Mesenchymal stem cell (in vitro differentiated cells and primary cell): ENCODE data around the gene TRIP13.

Source experiments
- DNase-seq: peaks from one replicate; pipeline ENCODE4 v3.0.0-alpha.2; 2013
- H2AFZ ChIP-seq: one replicate; pipeline ENCODE4 v1.6.1; 2013; ENCODE audit warnings: low read depth, mild to moderate bottlenecking, control low read depth, inconsistent platforms, low read length, moderate library complexity
- H2AK5ac ChIP-seq: 2 replicates; pipeline ENCODE4 v1.6.1; 2013; ENCODE audit warnings: low read length, moderate library complexity, mild to moderate bottlenecking, inconsistent platforms; ENCODE audit not compliant: severe bottlenecking
- H2BK120ac ChIP-seq: one replicate; pipeline ENCODE4 v1.6.1; 2013; ENCODE audit warnings: low read depth, mild to moderate bottlenecking, inconsistent platforms, low read length, moderate library complexity
- H2BK12ac ChIP-seq, 2 experiments: one replicate each; pipeline ENCODE4 v1.6.1; 2013; ENCODE audit warnings: inconsistent platforms in 2 of 2, low read length in 2 of 2, mild to moderate bottlenecking in 2 of 2, moderate library complexity in 2 of 2, control low read depth in 1 of 2
- H2BK15ac ChIP-seq: one replicate; pipeline ENCODE4 v1.6.1; 2013; ENCODE audit warnings: mild to moderate bottlenecking, low read depth, inconsistent platforms; ENCODE audit not compliant: poor library complexity, severe bottlenecking
- H2BK5ac ChIP-seq: 2 replicates; pipeline ENCODE4 v1.6.1; 2013; ENCODE audit warnings: low read depth, mild to moderate bottlenecking, low read length, control low read depth, inconsistent platforms; ENCODE audit not compliant: poor library complexity, severe bottlenecking
- H3K14ac ChIP-seq, 2 experiments: one replicate each; pipeline ENCODE4 v1.6.1; 2013; ENCODE audit warnings: inconsistent platforms in 2 of 2, low read length in 2 of 2, control low read depth in 1 of 2, mild to moderate bottlenecking in 1 of 2, moderate library complexity in 1 of 2
- H3K18ac ChIP-seq, 2 experiments: one replicate each; pipeline ENCODE4 v1.6.1; 2013; ENCODE audit warnings: inconsistent platforms in 2 of 2, low read length in 2 of 2, control low read depth in 1 of 2, low read depth in 1 of 2, mild to moderate bottlenecking in 1 of 2
- H3K23ac ChIP-seq, 2 experiments: one replicate each; pipeline ENCODE4 v1.6.1; 2013; ENCODE audit warnings: inconsistent platforms in 2 of 2, low read length in 2 of 2, mild to moderate bottlenecking in 2 of 2, moderate library complexity in 2 of 2, control low read depth in 1 of 2
- H3K27ac ChIP-seq: 2 replicates; pipeline ENCODE4 v1.5.1; 2013; ENCODE audit warnings: mild to moderate bottlenecking, moderate library complexity, low read length, control low read depth, inconsistent platforms; ENCODE audit not compliant: poor library complexity, severe bottlenecking
- H3K27me3 ChIP-seq, 2 experiments: 2 replicates each; pipeline versions ENCODE4 v1.6.1 to v1.7.0; 2013; ENCODE audit warnings: low read length in 2 of 2, mild to moderate bottlenecking in 2 of 2, moderate library complexity in 2 of 2, control low read depth in 1 of 2, inconsistent platforms in 1 of 2; ENCODE audit not compliant: control insufficient read depth in 1 of 2, insufficient read depth in 1 of 2
- H3K36me3 ChIP-seq, 2 experiments: 2 replicates each; pipeline versions ENCODE4 v1.6.1 to v1.7.0; 2013; ENCODE audit warnings: low read length in 2 of 2, control low read depth in 1 of 2, inconsistent platforms in 1 of 2, low read depth in 1 of 2, mild to moderate bottlenecking in 1 of 2; ENCODE audit not compliant: insufficient read depth in 2 of 2, control insufficient read depth in 1 of 2
- H3K4ac ChIP-seq, 2 experiments: one replicate each; pipeline ENCODE4 v1.6.1; 2013; ENCODE audit warnings: inconsistent platforms in 2 of 2, low read length in 2 of 2, mild to moderate bottlenecking in 2 of 2, moderate library complexity in 2 of 2, control low read depth in 1 of 2, low read depth in 1 of 2
- H3K4me1 ChIP-seq: 2 replicates; pipeline ENCODE4 v1.6.1; 2013; ENCODE audit warnings: low read depth, low read length, control low read depth; ENCODE audit not compliant: control insufficient read depth, insufficient read depth
- H3K4me2 ChIP-seq: 2 replicates; pipeline ENCODE4 v1.6.1; 2013; ENCODE audit warnings: low read length, mild to moderate bottlenecking, inconsistent platforms; ENCODE audit not compliant: poor library complexity, severe bottlenecking
- H3K4me3 ChIP-seq, 2 experiments: 2 replicates each; pipeline versions ENCODE4 v1.5.1 to v1.7.0; 2013; ENCODE audit warnings: low read length in 2 of 2, mild to moderate bottlenecking in 2 of 2, control low read depth in 1 of 2, low read depth in 1 of 2; ENCODE audit not compliant: insufficient read depth in 1 of 2
- H3K79me1 ChIP-seq: replicated peaks from 2 replicates; pipeline ENCODE4 v1.6.1; 2013; ENCODE audit warnings: mild to moderate bottlenecking, control low read depth, low read length, inconsistent platforms; ENCODE audit not compliant: poor library complexity, severe bottlenecking
- H3K9ac ChIP-seq: 2 replicates; pipeline ENCODE4 v1.7.0; 2013; ENCODE audit warnings: mild to moderate bottlenecking, low read length, moderate library complexity
- H3K9me3 ChIP-seq: 2 replicates; pipeline ENCODE4 v1.7.0; 2013; ENCODE audit warnings: mild to moderate bottlenecking, low read length; ENCODE audit not compliant: control insufficient read depth
- H4K8ac ChIP-seq: one replicate; pipeline ENCODE4 v1.6.1; 2013; ENCODE audit warnings: inconsistent platforms, mild to moderate bottlenecking, low read length, moderate library complexity
- H4K91ac ChIP-seq: one replicate; pipeline ENCODE4 v1.6.1; 2013; ENCODE audit warnings: mild to moderate bottlenecking, low read length, inconsistent platforms
- WGBS: methylation state at CpG from one replicate; pipeline ENCODE4 v1.1.7; 2013; ENCODE audit warnings: mixed read lengths; 5-methylcytosine and 5-hydroxymethylcytosine counted together

The TRIP13 gene

DNA sequence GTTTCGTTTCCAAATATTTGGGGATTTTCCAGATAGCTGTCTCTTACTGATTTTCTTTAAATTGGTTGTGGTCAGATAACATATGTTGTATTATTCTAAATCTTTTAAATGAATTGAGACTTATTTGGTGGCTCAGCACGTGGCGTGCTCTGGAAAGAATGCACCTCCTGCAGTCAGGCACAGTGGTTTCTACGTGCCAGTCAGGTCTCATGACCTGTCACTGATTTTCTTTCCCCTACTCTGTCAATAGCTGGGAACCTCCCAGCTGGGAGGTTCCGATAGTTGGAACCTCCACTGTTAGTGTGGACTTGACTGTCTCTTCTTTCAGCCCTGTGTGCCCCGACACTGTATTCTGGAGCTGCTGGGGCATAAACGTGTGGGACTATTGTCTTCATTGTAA, 27.6 kb downstream of the TRIP13 start:
- no peak overlapping the region for H3K4me2 ChIP-seq
- H2BK120ac ChIP-seq: no peak overlapping the region
- no peak overlapping the region for H2BK15ac ChIP-seq
- H3K9ac ChIP-seq: no peak overlapping the region
- H3K9me3 ChIP-seq: no peaks in the 10 kb centered on the region
- no peak overlapping the region for H4K91ac ChIP-seq
- H2AK5ac ChIP-seq: no peak overlapping the region
- no peak overlapping the region for H2BK12ac ChIP-seq
- H4K8ac ChIP-seq: no peak overlapping the region
- no peak overlapping the region for H3K4me3 ChIP-seq
- no peak overlapping the region for H3K14ac ChIP-seq
- no peaks in the 10 kb centered on the region for H3K79me1 ChIP-seq
- no peak overlapping the region for H3K18ac ChIP-seq
- no peak overlapping the region for H2AFZ ChIP-seq
- no peak for DNase-seq
- H3K27me3 ChIP-seq: peaks cover 0 to 6% of the 10 kb centered on the region in 2 experiments
- H3K4me1 ChIP-seq: peaks cover 3% of the 10 kb centered on the region
- no peak overlapping the region for H2BK5ac ChIP-seq
- no peak overlapping the region for H3K4ac ChIP-seq
- WGBS: 93% methylated on average over 7 of the region's 7 CpGs
- H3K36me3 ChIP-seq: peaks cover 14 to 18% of the 10 kb centered on the region in 2 experiments
- H3K23ac ChIP-seq: no peak overlapping the region
- no peak overlapping the region for H3K27ac ChIP-seq

DNA sequence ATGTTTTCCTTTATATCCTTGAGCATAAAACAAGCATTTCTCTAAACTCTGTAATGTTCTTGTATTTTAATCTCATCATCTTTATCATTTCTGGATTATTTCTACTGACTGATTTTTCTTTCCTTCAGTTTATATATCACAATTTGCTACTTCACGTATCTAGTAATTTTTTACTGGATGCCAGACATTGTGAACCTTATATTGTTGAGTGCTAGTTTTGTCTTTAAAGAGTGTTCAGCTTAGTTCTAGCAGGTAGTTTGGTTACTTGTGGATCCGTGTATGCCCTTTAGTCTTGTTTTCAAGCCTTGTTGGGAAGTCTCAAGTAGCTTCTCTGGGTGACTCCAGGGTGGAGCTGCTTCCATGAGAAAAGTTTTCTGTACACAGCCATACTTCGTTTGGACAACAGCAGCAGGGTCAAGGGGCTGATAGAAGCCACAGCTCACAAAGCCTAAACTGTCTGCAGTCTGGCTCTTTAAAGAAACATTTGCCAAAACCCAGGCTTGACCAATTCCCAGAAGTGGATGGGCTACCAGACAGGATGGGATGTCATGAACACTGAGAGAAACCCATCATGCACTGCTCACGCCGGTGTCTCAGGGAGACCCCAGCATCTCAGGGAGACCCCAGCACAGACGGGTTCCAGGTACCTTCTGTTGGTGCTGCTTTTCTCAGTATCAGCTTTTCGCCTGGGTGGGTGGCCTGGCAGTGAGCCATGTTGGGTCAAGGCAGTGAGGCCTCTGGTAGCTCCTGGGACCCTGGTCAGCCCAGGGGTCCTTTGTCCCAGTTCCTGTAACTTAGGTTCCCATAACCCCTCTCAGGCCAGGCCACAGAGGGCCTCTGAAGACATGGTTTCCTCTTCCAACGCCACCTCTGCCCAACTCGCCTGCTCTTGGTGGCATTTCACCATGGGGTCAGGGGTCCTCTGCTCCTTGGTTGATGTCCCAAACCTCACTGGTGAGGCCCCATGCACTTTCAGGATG, 29.1 kb downstream of the TRIP13 start:
- H4K91ac ChIP-seq: no peak overlapping the region
- H2BK5ac ChIP-seq: no peak overlapping the region
- no peak overlapping the region for H2BK15ac ChIP-seq
- peaks cover 3 to 10% of the 10 kb centered on the region in 2 experiments for H3K36me3 ChIP-seq
- H3K4me2 ChIP-seq: no peak overlapping the region
- no peak overlapping the region for H3K4me3 ChIP-seq
- H3K18ac ChIP-seq: no peak overlapping the region
- no peak overlapping the region for H2AK5ac ChIP-seq
- H3K79me1 ChIP-seq: no peaks in the 10 kb centered on the region
- no peak overlapping the region for H3K4ac ChIP-seq
- no peaks in the 10 kb centered on the region for H3K9me3 ChIP-seq
- DNase-seq: no peak
- no peak overlapping the region for H3K9ac ChIP-seq
- H3K4me1 ChIP-seq: peaks cover 3% of the 10 kb centered on the region
- no peak overlapping the region for H2BK120ac ChIP-seq
- no peak overlapping the region for H4K8ac ChIP-seq
- 88% methylated on average over 9 of the region's 9 CpGs for WGBS
- no peak overlapping the region for H2AFZ ChIP-seq
- H3K14ac ChIP-seq: no peak overlapping the region
- H3K27ac ChIP-seq: no peak overlapping the region
- no peak overlapping the region for H3K23ac ChIP-seq
- no peak overlapping the region for H2BK12ac ChIP-seq
- H3K27me3 ChIP-seq: peaks cover 9 to 20% of the 10 kb centered on the region in 2 experiments

DNA sequence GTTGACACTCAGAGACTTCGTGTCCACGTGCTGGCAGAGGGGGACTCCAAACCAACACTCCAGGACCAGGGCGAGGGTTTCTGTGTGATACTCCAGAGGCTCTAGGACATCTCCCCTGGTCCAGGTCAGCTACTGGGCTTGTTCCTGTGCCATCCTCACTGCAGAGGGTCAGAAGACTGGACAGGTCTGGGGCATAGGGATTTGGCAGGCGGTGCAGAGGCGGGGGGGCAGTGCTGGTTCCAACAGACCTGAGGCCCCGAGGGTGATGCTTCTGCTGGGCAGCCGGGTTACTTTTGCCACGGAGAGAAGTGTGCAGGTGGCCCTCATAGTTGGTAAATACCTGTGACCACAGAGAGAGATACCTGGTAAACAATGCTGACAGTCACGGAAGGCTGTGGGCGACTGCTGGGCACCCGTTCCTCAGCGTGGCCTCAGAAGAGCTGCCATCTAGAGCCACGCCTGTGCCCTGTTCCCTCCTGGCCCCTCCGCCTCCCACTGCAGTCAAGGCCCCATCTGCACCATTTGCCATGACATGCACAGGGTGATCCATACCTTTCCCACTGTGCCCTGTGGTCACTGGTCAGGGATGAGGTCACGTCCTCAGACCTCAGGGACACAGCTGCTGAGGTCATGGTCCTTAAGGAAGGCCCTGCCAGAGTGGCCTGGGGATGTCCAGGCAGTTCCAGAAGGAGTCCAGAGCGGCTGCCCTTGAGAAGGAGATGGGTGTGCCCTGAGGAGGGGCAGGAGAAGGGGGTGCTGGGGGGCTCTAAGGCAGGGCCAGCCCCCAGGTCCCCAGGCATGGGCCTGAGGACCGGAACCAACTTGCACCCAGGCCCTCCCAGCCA, 30.0 kb downstream of the TRIP13 start:
- Histone ChIP-seq H3K79me1 (no peaks in the 10 kb centered on the region), H2AFZ (no peak overlapping the region), H3K4me3 (no peak overlapping the region), H2AK5ac (no peak overlapping the region), H2BK15ac (no peak overlapping the region), H3K27ac (no peak overlapping the region), H3K9ac (no peak overlapping the region), H3K4ac (no peak overlapping the region), H3K36me3 (peaks cover 0 to 5% of the 10 kb centered on the region in 2 experiments), H2BK5ac (no peak overlapping the region), H4K8ac (no peak overlapping the region), H3K23ac (no peak overlapping the region), H2BK120ac (no peak overlapping the region), H2BK12ac (no peak overlapping the region), H3K18ac (no peak overlapping the region), H3K4me1 (peaks cover 6% of the 10 kb centered on the region), H3K4me2 (no peak overlapping the region), H4K91ac (no peak overlapping the region), H3K14ac (no peak overlapping the region), H3K9me3 (no peaks in the 10 kb centered on the region), H3K27me3 (peaks cover 17 to 29% of the 10 kb centered on the region in 2 experiments)
- no peak for DNase-seq
- WGBS: 93% methylated on average over 17 of the region's 17 CpGs
